SH-SY5Y (cell line): ENCODE measurements around the gene MAGI2.

Experiments
- GATA2 ChIP-seq: IDR thresholded peaks from 2 replicates; pipeline ENCODE4 v1.6.1; 2011; ENCODE audit warnings: mild to moderate bottlenecking, low read depth, low read length
- GATA3 ChIP-seq: IDR thresholded peaks from 2 replicates; pipeline ENCODE4 v1.6.1; 2011; ENCODE audit warnings: low read depth, mild to moderate bottlenecking, low read length, moderate library complexity

- TF ChIP-seq GATA2 (no peak), GATA3 (no peak)
Observed at GRCh38 chr7:78720066-78720465, 733.4 kb downstream of the MAGI2 start.
